Measurements from ENCODE around the gene DLL3.

DNA sequence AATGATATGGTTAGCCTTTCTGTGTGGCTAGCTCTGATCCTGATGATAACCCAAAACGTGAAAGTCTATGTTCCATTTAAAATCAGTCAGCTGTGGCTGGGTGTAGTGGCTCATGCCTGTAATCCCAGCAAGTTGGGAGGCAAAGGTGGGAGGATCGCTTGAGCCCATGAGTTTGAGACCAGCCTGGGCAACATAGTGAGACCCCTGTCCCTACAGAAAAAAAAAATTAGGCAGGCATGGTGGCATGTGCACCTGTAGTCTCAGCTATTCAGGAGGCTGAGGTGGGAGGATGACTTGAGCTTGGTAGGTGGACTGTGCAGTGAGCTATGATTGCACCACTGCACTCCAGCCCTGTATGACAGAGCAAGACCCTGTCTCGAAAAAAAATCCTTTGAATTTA is 35.0 kb downstream of the DLL3 start:
- TF ChIP-seq, protein P1, sequence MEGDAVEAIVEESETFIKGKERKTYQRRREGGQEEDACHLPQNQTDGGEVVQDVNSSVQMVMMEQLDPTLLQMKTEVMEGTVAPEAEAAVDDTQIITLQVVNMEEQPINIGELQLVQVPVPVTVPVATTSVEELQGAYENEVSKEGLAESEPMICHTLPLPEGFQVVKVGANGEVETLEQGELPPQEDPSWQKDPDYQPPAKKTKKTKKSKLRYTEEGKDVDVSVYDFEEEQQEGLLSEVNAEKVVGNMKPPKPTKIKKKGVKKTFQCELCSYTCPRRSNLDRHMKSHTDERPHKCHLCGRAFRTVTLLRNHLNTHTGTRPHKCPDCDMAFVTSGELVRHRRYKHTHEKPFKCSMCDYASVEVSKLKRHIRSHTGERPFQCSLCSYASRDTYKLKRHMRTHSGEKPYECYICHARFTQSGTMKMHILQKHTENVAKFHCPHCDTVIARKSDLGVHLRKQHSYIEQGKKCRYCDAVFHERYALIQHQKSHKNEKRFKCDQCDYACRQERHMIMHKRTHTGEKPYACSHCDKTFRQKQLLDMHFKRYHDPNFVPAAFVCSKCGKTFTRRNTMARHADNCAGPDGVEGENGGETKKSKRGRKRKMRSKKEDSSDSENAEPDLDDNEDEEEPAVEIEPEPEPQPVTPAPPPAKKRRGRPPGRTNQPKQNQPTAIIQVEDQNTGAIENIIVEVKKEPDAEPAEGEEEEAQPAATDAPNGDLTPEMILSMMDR (IDR thresholded peaks at IDR 0.05), result no peak
- no peak for TF ChIP-seq EP300 (IDR thresholded peaks at IDR 0.05; ENCODE audit: low read depth)
